Middle frontal gyrus (tissue), 1 donor: ENCODE measurements around the gene PON2.
"Not testable (repeated sequence)": the region's sequence is repeated elsewhere in the genome, so short reads cannot be mapped to it uniquely, and the experiment has no call there.

Experiments
- DNase-seq: peaks from one replicate; pipeline ENCODE4 v3.0.0-alpha.2; 2015; ENCODE audit warnings: low spot score; ENCODE audit errors: extremely low spot score

PON2 gene

DNA sequence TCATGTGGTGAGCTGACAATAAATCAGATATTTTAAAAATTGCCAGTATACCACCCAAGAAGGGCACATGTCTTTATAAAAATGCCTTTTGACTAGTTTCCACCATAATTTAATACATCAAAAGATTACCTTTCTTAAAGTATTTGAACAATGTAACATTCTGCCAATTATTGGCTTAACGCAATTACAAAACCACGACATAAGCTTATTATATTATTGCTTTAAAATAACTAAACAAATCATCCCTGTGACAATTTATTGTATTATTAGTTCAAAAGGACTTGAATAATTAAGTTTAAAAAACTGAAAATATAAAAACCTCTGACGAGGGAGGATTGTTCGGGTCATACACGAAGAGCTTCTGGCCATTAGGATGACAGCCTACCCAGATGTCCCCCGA, 29.0 kb downstream of the PON2 start:
- no peak for DNase-seq

DNA sequence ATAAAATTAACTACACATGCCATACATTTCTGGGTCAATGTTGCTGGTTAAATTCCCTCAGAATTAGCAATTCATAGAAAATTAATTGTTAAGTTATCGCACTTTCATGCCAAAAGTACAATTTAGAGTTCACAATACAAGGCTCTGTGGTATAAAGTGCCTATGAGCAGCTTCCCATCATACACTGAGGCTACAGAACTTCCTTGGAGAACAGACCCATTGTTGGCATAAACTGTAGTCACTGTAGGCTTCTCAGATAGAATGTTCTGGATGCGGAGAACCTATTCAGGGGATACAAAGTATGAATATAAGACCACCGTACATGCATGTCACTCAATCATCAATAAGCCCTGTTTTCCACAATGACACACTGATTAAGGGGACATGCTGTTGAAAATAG, 29.6 kb downstream of the PON2 start:
- no peak for DNase-seq

DNA sequence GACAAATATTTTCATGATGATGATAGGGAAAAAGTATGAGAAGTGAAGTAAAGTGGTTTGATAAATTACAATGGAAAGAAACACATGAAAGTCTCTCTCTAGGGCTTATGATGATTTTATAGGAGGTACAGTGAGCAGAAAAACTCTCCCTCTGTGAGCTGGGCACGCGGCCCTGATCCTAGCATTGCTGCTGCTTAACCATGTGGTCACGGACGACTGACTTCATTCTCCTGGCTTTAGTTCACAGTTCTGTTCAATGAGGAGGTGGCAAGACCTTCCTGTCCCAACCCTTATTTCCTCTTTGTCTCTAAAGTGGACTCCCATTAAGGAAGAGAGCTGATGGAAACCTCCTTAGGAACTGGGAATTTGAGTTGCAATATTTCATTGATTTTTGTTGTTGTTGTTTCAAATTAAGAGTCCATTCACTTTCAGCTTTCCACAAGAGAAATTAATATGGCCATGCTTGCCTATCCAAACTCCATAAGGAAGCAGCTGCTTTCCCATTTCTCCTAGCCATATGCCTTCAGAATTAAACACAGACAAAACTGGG, 30.4 kb downstream of the PON2 start:
- no peak for DNase-seq

DNA sequence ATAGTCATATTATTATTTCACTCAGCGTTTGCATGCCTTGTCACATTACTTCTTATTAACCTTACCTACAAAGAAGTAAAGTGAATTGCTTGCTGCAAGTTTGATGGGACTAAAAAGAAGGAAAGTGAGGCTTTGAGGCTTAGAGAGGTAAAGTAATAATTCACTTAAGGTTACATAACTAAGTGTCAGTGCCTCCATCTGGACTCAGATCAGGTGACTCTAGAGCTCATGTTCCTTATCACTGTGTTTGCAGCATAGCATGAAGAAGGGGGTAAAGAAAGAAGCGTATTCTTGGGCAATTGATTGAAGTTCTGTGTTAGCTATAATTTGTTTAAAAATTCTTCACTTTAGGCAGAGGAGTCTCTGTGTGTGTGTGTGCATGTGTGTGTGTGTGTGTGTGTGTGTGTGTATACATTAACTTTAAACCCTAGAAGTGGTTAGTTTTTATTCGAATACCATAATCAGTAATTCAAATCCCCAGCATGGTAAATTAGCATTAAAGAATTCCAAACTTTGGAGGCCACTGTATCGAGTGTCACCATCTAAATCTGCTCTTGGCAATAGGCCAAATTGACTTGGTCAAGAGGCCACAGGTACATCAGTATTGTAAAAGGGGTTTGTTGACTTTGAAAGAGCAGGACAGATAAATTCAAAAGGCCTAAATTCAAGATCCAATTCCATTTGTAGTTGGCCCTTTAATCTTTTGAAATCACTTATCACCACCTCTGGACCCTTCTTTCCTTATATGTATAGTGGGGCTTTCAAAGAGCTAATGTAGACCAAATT, 36.5 kb downstream of the PON2 start:
- no peak for DNase-seq

DNA sequence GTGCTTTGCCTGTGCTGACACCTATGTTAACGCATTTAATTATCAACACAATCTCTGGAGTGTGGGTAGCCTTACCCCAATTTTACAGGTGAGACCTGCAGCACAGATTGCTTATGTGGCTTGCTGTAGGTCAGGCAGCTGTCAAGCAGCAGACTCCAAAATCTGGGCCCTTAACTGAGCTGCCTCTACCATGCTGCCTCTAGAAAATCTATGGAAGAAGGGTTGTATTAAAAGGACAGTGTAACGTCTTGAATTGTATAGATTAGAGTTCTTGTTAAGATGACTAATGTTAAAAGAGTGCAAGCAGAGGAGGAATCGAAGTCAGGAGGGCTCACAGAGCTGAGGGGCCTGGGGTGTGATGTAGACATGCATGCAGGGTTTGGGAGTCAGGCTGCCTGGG, 37.4 kb downstream of the PON2 start:
- DNase-seq = no peak

DNA sequence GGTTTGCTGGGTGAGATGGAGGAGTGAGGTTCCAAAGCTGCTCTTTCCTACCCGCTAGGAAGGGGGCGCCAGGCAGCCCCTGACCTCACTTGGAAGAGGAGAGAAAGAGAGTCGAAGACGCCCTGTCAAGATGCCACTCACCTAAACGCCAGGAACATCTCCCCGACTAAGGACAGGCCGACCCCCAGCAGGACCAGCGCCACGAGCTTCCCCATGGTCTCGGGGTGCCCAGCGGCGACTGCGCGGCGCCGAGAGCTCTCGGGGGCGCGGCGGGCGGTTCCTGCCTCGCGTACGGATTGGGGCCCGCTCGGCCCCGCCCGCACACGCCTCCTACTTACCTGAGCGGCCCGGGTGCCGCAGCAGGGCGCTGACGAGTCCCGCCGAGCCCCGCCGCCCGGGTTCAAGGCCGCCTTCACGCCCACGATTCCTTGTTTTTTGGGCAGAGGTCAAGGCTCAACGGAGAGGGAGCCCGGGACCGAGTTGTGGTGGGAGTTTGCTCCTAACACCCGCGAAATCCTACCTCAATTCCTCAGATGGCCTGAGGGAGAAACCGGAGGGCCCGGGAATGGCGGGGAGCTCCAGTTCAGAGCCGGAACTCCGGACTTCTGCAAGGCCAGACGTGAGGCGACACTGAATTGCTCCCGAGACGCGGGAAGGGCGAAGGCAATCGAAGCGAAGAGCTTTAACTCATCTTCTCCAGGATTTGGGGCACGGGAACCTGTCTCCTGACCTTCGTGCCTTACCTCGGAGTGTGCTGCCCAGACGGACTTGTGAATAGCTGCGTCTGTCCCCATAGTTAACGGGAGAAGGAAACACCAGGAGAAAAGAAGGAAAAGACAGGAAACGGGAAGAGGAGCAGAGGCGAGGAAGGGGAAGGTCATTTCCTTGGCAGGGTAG, 38.4 kb downstream of the PON2 start, which contains the start of gene PON3:
Gene PON3, minus strand, starts transcription at position 240 of the 897 bp plus-strand sequence. Its CDS starts 25 bp downstream, at position 215.
- DNase-seq = no peak

DNA sequence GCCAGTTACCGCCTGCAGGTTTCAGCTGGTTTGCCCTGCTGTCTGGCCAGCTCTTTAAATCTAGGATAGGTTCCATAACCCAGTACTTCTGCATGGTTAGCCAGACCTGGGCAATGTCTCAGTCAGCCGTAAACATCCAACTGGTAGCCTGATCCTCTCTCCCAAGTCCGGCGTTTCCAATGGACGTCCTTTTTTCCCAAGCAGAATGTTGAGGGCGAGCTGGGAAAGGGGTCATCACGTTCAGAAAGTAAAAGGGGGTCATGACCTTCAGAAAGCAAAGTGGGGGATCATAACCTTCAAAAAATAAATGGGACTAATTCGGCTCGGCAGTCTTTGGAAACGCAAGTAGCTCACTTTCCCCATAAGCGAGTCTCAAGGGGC, 39.1 kb downstream of the PON2 start:
- DNase-seq = no peak

DNA sequence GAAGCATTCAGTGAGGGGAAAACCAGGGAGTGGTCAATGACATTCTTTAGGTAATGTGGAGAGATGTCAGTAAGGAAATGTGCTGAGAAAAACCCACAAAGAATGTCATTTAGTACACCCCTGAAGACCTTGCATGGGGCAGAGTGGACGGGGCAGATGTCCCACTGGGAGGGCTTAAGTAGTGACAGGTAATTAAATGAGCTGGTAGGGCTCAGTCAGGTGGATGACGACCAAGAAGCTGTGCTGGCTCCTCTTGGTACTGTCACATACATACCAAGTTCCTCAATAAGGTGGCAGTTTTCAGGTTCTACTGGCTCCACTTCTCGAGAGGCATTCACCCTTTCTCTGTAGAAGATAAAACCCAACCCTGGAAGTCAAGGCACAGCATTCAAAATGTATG, 40.5 kb downstream of the PON2 start:
- no peak for DNase-seq

DNA sequence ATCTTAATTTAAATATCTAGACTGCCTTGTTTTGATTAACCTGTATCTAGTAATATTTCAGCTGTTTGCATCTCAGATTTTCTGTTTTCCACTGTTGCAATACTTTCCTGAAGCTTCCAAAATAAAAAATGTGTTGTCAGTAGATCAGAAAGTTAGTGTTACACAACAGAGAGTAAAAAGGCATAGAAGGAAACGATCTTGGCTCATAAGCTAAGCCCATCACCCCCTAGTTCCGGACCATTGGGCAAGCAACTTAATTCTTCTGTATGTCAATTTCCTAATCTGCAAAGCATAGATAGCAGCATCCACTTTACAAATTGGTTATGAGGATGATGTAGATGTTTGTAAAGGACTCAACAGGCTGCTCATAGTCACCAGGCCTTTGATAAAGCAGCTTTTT, 43.1 kb downstream of the PON2 start:
- DNase-seq = no peak

DNA sequence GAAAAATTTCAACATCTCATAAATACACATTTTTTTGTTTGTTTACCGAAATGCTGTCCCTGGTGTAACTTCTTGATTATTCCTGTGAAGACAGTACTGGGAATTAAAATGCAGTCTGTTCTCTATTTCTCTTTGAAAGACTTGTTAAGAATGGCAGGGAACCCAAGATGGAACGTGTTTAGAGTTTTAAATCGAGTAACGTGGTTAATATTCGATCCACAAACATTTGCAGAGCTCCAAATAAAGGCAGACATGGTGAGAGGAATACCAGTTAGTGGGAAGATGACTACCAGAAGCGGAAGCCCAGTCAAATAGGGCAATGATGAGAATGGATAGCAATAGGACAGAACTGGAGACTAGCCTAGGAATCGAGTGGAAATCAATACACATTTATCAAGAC, 45.3 kb downstream of the PON2 start:
- no peak for DNase-seq

DNA sequence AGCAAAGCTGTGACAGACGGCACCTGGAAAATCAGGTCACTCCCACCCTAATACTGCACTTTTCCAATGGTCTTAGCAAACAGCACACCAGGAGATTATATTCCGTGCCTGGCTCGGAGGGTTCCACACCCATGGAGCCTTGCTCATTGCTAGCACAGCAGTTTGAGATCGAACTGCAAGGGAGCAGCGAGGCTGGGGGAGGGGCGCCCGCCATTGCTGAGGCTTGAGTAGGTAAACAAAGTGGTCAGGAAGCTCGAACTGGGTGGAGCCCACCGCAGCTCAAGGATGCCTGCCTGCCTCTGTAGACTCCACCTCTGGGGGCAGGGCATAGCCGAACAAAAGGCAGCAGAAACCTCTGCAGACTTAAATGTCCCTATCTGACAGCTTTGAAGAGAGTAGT, 55.4 kb downstream of the PON2 start:
- not testable (repeated sequence) for DNase-seq

DNA sequence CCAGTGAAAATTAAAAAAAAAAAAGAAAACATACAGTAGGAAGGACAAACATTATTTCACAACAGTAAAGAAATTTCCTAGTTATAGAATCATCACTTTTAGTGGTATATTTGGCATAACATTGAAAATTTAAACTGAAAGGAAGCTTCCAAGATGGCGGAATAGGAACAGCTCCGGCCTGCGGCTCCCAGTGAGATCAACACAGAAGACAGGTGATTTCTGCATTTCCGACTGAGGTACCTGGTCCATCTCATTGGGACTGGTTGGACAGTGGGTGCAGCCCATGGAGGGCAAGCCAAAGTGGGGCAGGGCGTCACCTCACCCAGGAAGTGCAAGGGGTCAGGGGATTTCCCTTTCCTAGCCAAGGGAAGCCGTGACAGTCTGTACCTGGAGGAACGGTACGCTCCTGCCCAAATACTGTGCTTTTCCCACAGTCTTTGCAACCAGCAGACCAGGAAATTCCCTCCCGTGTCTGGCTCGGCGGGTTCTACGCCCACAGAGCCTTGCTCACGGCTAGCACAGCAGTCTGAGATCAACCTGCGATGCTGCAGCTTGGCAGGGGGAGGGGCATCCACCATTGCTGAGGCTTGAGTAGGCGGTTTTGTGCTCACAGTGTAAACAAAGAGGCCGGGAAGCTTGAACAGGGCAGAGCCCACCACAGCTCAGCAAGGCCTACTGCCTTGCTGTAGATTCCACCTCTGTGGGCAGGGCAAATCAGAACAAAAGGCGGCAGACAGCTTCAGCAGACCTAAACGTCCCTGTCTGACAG, 58.0 kb downstream of the PON2 start:
- DNase-seq = no peak

DNA sequence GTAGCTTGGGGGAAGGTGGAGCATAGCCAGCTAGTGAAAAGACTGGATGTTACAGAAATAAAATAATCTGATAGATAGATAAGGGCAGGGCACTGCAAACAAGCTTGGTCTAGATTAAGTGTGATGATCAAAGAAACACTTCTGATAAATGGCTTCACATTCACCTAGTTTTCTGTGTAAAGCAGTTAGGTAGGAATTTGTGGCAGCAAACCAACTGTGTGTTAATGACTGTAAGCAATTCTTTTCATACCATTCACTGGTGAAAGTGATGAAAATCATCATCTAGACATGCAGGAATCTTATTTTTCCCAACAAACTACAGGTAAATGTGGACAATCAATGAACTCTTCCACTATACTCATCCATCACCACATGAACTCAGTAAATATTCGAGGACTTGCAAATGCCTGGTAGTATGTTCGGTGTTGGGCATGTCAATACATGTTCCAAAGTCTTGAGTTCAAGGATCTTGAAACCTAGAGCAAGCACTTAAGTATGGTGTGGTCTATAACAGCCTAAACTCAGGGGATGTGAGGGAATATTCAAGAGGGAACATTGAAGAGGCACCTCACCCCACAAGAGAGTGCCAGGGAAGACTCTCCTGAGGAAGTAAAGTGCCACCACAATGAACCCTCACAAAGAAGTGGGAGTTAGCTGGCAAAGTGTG, 59.1 kb downstream of the PON2 start:
- no peak for DNase-seq

DNA sequence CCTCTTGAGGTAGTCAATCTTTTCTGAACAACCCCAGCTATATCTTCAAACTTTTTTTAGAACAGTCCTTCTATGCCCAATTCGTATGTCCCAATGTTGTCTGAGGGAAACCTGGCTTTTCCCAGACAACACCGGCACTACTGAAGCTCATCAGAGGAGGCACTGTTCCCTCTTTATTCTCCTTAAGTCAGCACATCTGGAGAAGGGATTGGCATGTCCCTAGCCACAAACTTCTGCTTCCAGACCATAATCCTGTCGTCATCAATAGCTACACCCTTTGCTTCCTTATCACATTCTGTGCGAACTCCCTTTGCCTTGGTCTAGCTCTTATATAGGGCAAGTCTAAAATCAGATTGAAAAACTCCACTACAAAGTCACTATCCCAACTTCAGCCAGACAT, 61.5 kb downstream of the PON2 start:
- no peak for DNase-seq

DNA sequence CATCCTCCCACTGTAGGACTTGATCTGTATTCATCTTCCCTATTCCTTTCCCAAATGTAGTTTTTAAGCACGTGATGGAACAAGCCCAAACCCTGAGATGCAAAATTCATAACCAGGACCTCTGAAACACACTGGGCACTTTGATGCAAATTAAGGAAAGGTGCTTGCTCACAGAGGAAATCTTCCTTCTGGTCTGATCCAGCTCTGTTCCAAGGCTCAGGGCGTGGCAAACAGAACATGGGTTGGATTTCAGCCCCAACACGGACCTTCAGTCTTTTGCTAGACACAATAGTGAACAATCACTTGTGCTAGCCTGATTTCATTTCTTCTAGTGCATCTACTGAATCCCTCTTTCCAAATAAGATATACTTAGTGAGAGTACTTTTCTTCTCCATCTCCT, 66.6 kb downstream of the PON2 start:
- no peak for DNase-seq

DNA sequence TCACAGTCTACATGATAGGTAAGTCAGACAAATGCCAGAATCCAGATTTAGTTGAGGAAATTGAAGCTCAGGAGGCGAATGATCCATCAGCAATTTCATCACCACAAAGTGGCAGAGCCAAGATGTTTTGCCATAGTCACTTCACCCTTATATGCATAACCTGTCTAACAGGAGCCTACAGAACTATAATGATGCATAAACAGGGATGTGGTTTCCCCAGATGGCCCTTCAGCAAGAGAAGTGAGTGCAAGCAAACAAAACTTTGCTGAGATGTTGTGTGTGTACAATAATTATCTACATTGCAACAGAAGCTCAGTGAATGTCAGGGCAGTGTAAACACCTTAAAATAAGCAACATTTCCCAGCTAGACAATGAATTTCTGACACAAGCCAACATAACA, 67.2 kb downstream of the PON2 start:
- DNase-seq = no peak

DNA sequence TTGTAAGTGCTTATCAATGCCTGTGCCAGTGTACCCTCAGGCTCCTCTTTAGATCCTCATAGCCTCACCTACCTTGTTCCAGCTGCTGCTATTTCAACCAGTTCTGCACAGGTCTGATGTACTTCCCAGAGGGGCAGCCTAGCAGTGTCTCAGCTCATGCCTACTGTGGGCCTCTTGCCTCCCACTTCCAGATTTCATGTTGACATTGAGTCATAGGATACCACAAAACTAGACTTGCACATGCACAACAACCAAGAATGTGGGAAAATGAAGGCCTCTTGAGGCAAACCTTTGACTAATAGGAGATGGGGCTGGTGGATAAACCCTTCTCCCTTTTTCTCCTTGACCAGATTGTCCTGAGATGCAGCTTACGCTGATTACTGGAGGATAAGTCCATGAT, 69.7 kb downstream of the PON2 start:
- DNase-seq = no peak

DNA sequence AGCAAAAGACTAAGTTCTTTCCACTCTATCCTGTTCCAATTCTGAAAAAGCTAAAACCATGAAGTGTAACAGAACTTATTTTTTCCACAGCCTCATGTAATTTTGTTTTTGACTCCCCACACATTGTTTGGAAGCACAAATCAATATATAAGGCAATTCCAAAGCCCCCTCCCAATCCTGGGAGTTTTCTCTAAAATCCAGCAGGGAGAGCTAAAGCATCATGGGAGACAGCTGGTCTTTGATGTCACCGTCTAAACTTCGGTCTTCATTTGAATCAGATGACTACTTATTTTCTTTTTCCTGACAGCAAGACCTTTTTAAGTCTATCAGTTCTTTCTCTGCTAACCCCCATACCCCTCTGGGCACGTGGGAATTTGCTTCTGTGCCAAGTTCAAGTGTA, 77.2 kb downstream of the PON2 start:
- no peak for DNase-seq
